ENCODE results near the gene ATOH8. TPM values are rescaled to one million over a fixed set of nuclear protein-coding genes. Genes with fewer than 3 reads are reported as not detected.

The ATOH8 gene
- total RNA-seq, 2 experiments from 2014 or later: 0.12 to 0.40 TPM

- no peak for ATAC-seq
- Mint-ChIP-seq H3K27me3 (peaks cover 35% of the 10 kb centered on the region), H3K4me1 (no peaks in the 10 kb centered on the region), H3K27ac (no peak overlapping the region), H3K4me3 (no peak overlapping the region), H3K36me3 (no peaks in the 10 kb centered on the region), H3K9me3 (ENCODE audit: low read depth) (no peaks in the 10 kb centered on the region)
- DNase-seq: no peak
- CTCF ChIA-PET: no interaction called here
These were observed 39.8 kb downstream of the ATOH8 start for GRCh38 chr2:85793584-85793983.

- Mint-ChIP-seq H3K4me1 (no peaks in the 10 kb centered on the region), H3K4me3 (no peak overlapping the region), H3K27me3 (peaks cover 39% of the 10 kb centered on the region), H3K9me3 (ENCODE audit: low read depth) (no peaks in the 10 kb centered on the region), H3K36me3 (no peaks in the 10 kb centered on the region), H3K27ac (no peak overlapping the region)
- CTCF ChIA-PET: interaction anchor here (1.1 kb wide), 1 partner anchor 9 kb away, joined by 3 read pairs; no protein-coding TSS in a partner anchor
- ATAC-seq (no peak), DNase-seq (no peak)
These were observed 40.2 kb downstream of the ATOH8 start for GRCh38 chr2:85794038-85794441.

DNA sequence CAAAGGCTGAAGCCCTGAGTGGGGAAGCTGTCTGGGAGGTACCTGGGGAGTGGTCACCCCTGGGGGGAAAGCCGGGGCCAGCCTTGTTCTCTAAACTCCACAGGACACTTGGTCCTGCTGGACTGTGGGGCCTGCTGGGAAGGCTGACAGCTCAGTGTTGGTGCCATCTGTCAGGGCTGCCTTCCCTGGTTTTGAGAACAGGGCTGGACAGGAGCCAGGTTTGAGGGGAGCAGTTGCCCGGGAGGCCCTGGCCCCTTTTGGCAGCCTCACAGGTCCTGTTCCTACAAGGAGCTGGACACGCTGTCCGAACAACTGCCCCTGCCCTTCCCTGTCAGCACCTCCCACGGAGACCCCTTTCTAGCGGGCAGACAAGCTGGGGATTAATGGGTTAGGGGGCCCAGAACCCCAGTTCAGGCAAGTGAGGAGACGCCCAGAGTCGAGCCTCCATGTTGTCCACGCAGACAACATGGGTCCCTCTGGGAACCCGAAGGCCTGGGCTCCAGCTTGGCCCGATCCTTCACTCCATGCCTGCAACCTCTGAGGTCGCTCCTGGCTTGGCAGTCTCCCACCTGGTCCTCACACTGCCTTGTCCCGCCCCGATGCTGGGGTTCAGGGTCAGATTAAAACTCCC, 40.8 kb downstream of the ATOH8 start:
- ATAC-seq (no peak), DNase-seq (no peak)
- Mint-ChIP-seq H3K27ac (no peak overlapping the region), H3K4me3 (no peak overlapping the region), H3K27me3 (peaks cover 43% of the 10 kb centered on the region), H3K36me3 (no peaks in the 10 kb centered on the region), H3K4me1 (no peaks in the 10 kb centered on the region), H3K9me3 (ENCODE audit: low read depth) (no peaks in the 10 kb centered on the region)
- CTCF ChIA-PET: interaction anchor here (1.1 kb wide), 2 partner anchors 8 to 66 kb away, joined by 3 read pairs; no protein-coding TSS in a partner anchor

GRCh38 chr2:85795331-85796045, 41.7 kb downstream of the ATOH8 start:
- CTCF ChIA-PET: interaction anchor here (1.1 kb wide), 1 partner anchor 67 kb away, joined by 3 read pairs; no protein-coding TSS in a partner anchor
- ATAC-seq: no peak
- Mint-ChIP-seq H3K9me3 (ENCODE audit: low read depth) (no peaks in the 10 kb centered on the region), H3K4me3 (no peak overlapping the region), H3K27me3 (peaks cover 48% of the 10 kb centered on the region), H3K27ac (no peak overlapping the region), H3K36me3 (no peaks in the 10 kb centered on the region), H3K4me1 (no peaks in the 10 kb centered on the region)
- no peak for DNase-seq

DNA sequence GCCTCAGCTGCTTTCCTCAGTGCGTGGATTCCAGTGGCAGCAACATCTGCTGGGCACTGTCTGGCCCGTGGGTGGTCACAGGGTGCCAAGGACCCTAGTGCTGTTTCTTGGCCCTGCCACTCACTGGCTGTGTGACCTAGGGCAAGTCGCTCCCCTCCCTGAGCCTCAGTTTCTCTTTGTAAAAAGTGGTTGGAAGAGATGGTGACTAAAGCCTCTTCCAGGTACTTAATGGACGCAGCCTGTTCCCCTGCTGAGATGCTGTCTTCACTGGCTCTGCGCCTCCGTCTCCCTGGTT, 42.2 kb downstream of the ATOH8 start:
- H3K4me3 Mint-ChIP-seq: no peak overlapping the region
- no peaks in the 10 kb centered on the region for H3K4me1 Mint-ChIP-seq
- DNase-seq: no peak
- H3K27me3 Mint-ChIP-seq: peaks cover 46% of the 10 kb centered on the region
- no peak for ATAC-seq
- H3K27ac Mint-ChIP-seq: no peak overlapping the region
- H3K36me3 Mint-ChIP-seq: no peaks in the 10 kb centered on the region
- CTCF ChIA-PET: no interaction called here
- H3K9me3 Mint-ChIP-seq (ENCODE audit: low read depth): no peaks in the 10 kb centered on the region

DNA sequence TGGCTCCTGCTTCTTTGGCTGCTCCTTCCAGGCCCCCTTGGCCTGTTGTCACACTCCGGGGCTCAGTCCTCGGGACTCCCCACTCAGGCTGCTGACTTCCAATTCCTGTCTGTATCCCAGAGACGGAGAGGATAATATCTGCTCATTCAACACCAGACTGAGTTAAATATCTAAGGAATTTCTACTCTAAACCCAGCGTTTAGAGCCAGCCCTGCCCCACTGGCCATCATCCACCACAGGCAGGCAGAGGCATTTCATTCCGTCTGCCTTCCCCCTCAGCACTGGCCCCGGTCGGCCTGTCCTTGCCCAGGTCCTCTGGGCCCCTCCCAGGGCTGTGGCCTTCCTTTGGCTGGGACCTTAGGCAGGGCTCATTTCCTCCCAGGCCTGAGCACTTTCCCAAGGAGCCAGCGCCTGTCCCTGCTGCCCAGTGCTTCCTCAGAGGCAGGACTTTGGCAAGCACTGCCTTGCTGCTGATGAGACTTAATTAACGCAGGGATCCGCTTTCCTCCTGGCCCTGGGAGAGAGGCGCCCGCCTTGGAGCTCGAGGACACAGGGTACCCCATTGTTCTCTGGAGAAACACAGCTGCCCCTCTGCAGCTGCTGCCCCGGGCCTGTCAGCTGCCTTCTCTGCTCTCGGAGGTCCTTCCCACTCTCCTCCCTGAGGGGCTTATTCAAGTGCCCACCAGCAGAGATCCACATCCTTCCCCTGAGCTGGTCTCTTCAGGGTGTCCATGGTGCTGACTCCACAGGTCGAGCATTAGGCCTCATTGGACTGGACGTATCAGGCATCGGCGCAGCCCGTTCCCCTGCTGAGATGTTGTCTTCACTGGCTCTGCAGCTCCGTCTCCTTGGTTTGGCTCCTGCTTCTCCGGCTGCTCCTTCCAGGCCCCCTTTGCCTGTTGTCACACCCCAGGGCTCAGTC, 42.8 kb downstream of the ATOH8 start:
- Mint-ChIP-seq H3K4me1 (no peaks in the 10 kb centered on the region), H3K9me3 (ENCODE audit: low read depth) (no peaks in the 10 kb centered on the region), H3K27me3 (peaks cover 41% of the 10 kb centered on the region), H3K27ac (no peak overlapping the region), H3K36me3 (no peaks in the 10 kb centered on the region), H3K4me3 (no peak overlapping the region)
- ATAC-seq (no peak), DNase-seq (no peak)
- CTCF ChIA-PET: no interaction called here

- CTCF ChIA-PET: no interaction called here
These were observed 43.5 kb downstream of the ATOH8 start for GRCh38 chr2:85797263-85797660.

DNA sequence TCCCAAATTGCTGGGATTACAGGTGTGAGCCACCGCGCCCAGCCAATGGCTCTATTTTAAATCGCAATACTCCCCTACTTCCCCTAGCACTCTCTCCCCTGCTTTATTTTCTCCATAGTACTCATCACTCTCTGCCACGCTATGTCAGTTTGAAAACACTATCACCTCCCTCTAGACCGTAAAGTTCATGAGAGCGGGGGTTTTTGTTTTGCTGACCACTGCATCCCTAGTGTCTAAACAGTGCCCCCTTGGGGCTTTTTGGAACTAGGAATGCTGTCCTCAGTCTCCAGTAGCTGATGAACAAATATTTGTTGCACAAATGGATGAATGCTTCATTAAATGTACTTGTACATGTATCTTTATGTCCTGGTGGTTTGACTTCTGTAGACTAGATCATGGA, 44.1 kb downstream of the ATOH8 start:
- Mint-ChIP-seq H3K27ac (no peak overlapping the region), H3K27me3 (peaks cover 37% of the 10 kb centered on the region), H3K36me3 (no peaks in the 10 kb centered on the region), H3K9me3 (ENCODE audit: low read depth) (no peaks in the 10 kb centered on the region), H3K4me1 (no peaks in the 10 kb centered on the region), H3K4me3 (no peak overlapping the region)
- DNase-seq (no peak), ATAC-seq (no peak)
- CTCF ChIA-PET: no interaction called here

More at GRCh38 chr2:85797263-85797660, 43.5 kb downstream of the ATOH8 start:
- ATAC-seq (no peak), DNase-seq (no peak)
- H3K36me3 Mint-ChIP-seq: no peaks in the 10 kb centered on the region
- H3K9me3 Mint-ChIP-seq (ENCODE audit: low read depth): no peaks in the 10 kb centered on the region
- H3K4me1 Mint-ChIP-seq: no peaks in the 10 kb centered on the region
- H3K27me3 Mint-ChIP-seq: peaks cover 43% of the 10 kb centered on the region
- H3K4me3 Mint-ChIP-seq: no peak overlapping the region
- H3K27ac Mint-ChIP-seq: no peak overlapping the region

GRCh38 chr2:85799215-85799956, 45.6 kb downstream of the ATOH8 start:
- peaks cover 35% of the 10 kb centered on the region for H3K27me3 Mint-ChIP-seq
- no peaks in the 10 kb centered on the region for H3K36me3 Mint-ChIP-seq
- CTCF ChIA-PET: interaction anchor here (5.0 kb wide), 1 partner anchor 16 kb away, joined by 17 read pairs; no protein-coding TSS in a partner anchor
- DNase-seq: no peak
- no peaks in the 10 kb centered on the region for H3K9me3 Mint-ChIP-seq (ENCODE audit: low read depth)
- no peak overlapping the region for H3K27ac Mint-ChIP-seq
- H3K4me1 Mint-ChIP-seq: peaks cover under 1% of the 10 kb centered on the region
- H3K4me3 Mint-ChIP-seq: no peak overlapping the region
- ATAC-seq: no peak

DNA sequence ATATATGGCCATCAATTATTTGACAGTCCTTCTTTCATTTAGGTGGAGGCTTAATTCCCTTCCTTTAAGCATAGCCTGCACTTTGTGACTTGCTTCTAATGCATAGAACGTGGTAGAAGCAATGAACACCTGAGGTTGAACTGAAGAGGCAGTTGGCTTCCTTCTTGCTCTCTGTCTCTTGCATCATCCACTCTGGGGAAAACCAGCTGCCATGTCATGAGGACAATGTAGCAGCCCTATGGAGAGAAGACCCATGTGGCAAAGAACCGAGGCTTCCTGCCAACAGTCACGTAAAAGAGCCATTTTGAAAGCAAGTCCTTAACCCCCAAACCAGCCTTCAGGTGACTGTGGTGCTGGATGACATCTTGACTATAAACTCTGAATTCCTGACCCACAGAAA, 46.8 kb downstream of the ATOH8 start:
- H3K4me1 Mint-ChIP-seq: peaks cover 7% of the 10 kb centered on the region
- no peaks in the 10 kb centered on the region for H3K9me3 Mint-ChIP-seq (ENCODE audit: low read depth)
- no peak overlapping the region for H3K27ac Mint-ChIP-seq
- H3K27me3 Mint-ChIP-seq: peaks cover 35% of the 10 kb centered on the region
- H3K4me3 Mint-ChIP-seq: no peak overlapping the region
- no peak for DNase-seq
- CTCF ChIA-PET: interaction anchor here (5.0 kb wide), 1 partner anchor 14 kb away, joined by 17 read pairs; no protein-coding TSS in a partner anchor
- no peaks in the 10 kb centered on the region for H3K36me3 Mint-ChIP-seq
- ATAC-seq: no peak

DNA sequence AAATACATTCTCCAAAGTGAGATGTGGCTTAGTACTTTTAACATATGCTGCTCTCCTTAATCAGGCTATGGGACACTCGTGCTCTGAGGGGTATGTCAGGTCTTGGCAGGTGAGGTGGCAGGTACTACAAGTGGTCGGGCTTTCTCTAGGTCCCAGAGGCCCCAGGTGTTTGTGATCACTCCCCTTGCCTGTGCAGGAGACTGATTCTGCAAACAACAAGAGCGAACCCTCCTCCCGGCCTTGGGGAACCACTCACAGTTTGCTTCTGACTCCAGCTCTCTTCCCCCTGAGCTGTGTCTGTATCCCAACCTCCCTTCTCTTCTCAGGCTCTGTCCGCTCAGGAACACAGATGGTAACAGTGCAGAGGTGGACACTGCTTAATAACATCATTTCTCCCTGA, 48.1 kb downstream of the ATOH8 start:
- no peaks in the 10 kb centered on the region for H3K36me3 Mint-ChIP-seq
- H3K4me3 Mint-ChIP-seq: no peak overlapping the region
- DNase-seq (no peak), ATAC-seq (no peak)
- H3K27ac Mint-ChIP-seq: no peak overlapping the region
- peaks cover 8% of the 10 kb centered on the region for H3K4me1 Mint-ChIP-seq
- H3K27me3 Mint-ChIP-seq: peaks cover 38% of the 10 kb centered on the region
- CTCF ChIA-PET: interaction anchor here (0.6 to 5.0 kb wide), 4 partner anchors 13 to 75 kb away, joined by 3 to 17 read pairs (median 8); no protein-coding TSS in a partner anchor
- no peaks in the 10 kb centered on the region for H3K9me3 Mint-ChIP-seq (ENCODE audit: low read depth)

DNA sequence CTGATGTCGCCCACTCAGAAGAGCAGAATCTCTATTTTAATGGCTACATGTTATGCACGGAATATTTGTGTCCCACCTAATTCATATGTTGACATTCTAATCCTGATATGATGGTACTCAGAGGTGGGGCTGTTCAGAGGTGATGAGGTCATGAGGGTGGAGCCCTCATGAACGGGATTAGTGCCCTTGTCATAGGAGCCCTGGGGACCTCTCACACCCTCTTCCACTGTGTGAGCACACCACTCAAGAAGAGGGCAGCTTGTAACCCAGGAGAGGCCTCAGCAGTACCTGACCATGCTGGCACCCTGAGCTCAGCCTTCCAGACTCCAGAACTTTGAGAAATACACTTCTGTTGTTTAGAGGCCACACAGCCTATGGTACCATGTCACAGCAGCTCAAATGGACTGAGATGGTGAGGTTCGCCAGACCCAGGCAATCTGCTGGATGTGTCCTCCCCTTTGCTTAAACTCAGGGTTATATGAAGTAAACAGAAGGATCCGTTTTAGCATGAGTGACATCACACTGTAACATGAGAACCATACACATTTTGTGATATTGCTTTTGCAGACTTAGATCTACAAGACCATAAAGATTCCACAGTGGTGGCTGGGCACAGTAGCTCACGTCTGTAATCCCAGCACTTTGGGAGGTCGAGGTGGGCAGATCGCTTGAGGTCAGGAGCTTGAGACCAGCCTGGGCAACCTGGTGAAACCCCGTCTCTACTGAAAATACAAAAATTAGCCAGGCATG, 48.7 kb downstream of the ATOH8 start:
- no peaks in the 10 kb centered on the region for H3K9me3 Mint-ChIP-seq (ENCODE audit: low read depth)
- ATAC-seq: no peak
- no peak for DNase-seq
- H3K4me1 Mint-ChIP-seq: peaks cover 8% of the 10 kb centered on the region
- H3K27ac Mint-ChIP-seq: no peak overlapping the region
- CTCF ChIA-PET: interaction anchor here (0.7 to 5.0 kb wide), 8 partner anchors 8 to 761 kb away, joined by 3 to 17 read pairs (median 4); partner anchors contain the start of gene CHMP3
- peaks cover 36% of the 10 kb centered on the region for H3K27me3 Mint-ChIP-seq
- no peaks in the 10 kb centered on the region for H3K36me3 Mint-ChIP-seq
- H3K4me3 Mint-ChIP-seq: no peak overlapping the region
